Neural cell (in vitro differentiated cells): Measurements from ENCODE around the gene EVC. TPM values are rescaled to one million over a fixed set of nuclear protein-coding genes. Genes with fewer than 3 reads are reported as not detected.

Source experiments
- H2AFZ ChIP-seq: fragments of 200-600, 300-800 bp; sonication (generic), shearing (Covaris generic); 2 replicates; pipeline ENCODE4 v1.6.0; 2014; ENCODE audit warnings: low read depth, mild to moderate bottlenecking, antibody characterized with exemption, low read length, moderate library complexity
- H3F3A ChIP-seq: fragments of 200-600 bp; shearing (Covaris generic); 2 replicates; pipeline ENCODE4 v1.6.1; 2016; ENCODE audit warnings: mild to moderate bottlenecking, moderate library complexity, mixed read lengths, antibody characterized with exemption, low read length; ENCODE audit not compliant: insufficient read depth, poor library complexity, severe bottlenecking
- H3K27ac ChIP-seq: fragments of 200-600, 300-800 bp; sonication (generic), shearing (Covaris generic); 2 replicates; pipeline ENCODE4 v1.5.1; 2014; ENCODE audit warnings: mild to moderate bottlenecking, low read length, moderate library complexity
- H3K27me3 ChIP-seq: fragments of 300-800, 200-600 bp; sonication (generic), shearing (Covaris generic); 2 replicates; pipeline ENCODE4 v1.6.0; 2014; ENCODE audit warnings: mild to moderate bottlenecking, low read depth, low read length, moderate library complexity; ENCODE audit not compliant: insufficient read depth
- H3K36me3 ChIP-seq: fragments of 300-800, 200-600 bp; sonication (generic), shearing (Covaris generic); 2 replicates; pipeline ENCODE4 v1.5.1; 2014; ENCODE audit warnings: mild to moderate bottlenecking, antibody characterized with exemption, low read length, moderate library complexity; ENCODE audit not compliant: insufficient read depth
- H3K4me2 ChIP-seq: fragments of 300-800, 200-600 bp; sonication (generic), shearing (Covaris generic); 2 replicates; pipeline ENCODE4 v1.6.0; 2014; ENCODE audit warnings: mild to moderate bottlenecking, low read length
- H3K4me3 ChIP-seq: fragments of 300-800, 200-600 bp; sonication (generic), shearing (Covaris generic); 2 replicates; pipeline ENCODE4 v1.5.1; 2014; ENCODE audit warnings: mild to moderate bottlenecking, low read length, moderate library complexity
- H3K79me2 ChIP-seq: fragments of 200-600 bp; shearing (Covaris generic); replicated peaks from 2 replicates; pipeline ENCODE4 v1.6.0; 2014; ENCODE audit warnings: mild to moderate bottlenecking, low read length, moderate library complexity; ENCODE audit not compliant: insufficient read depth
- H3K9ac ChIP-seq: fragments of 300-800, 200-600 bp; sonication (generic), shearing (Covaris generic); 2 replicates; pipeline ENCODE4 v1.6.1; 2016; ENCODE audit warnings: mild to moderate bottlenecking, low read length, mixed read lengths
- H3K9me2 ChIP-seq: fragments of 200-600 bp; shearing (Covaris generic); 2 replicates; pipeline ENCODE4 v1.6.1; 2016; ENCODE audit warnings: mild to moderate bottlenecking, low read length, mixed read lengths; ENCODE audit not compliant: insufficient read depth
- H3K9me3 ChIP-seq: fragments of 200-600, 300-800 bp; sonication (generic), shearing (Covaris generic); 2 replicates; pipeline ENCODE4 v1.6.1; 2016; ENCODE audit warnings: mild to moderate bottlenecking, mixed run types, low read length, moderate library complexity, mixed read lengths
- H4K20me1 ChIP-seq: fragments of 200-600 bp; shearing (Covaris generic); 2 replicates; pipeline ENCODE4 v1.6.1; 2016; ENCODE audit warnings: mild to moderate bottlenecking, mixed run types; ENCODE audit not compliant: insufficient read depth
- CTCF ChIP-seq: fragments of 450-650 bp; IDR thresholded peaks from 2 replicates; pipeline ENCODE4 v1.5.1; 2014; ENCODE audit warnings: antibody characterized with exemption, mild to moderate bottlenecking, moderate library complexity; ENCODE audit not compliant: poor library complexity, severe bottlenecking
- EP300 ChIP-seq: fragments of 450-650 bp; conservative IDR thresholded peaks from 2 replicates; pipeline ENCODE4 v1.6.1; 2014; ENCODE audit warnings: antibody characterized with exemption, mild to moderate bottlenecking, moderate library complexity; ENCODE audit not compliant: poor library complexity, severe bottlenecking
- EZH2 ChIP-seq: fragments of 200-600, 300-800 bp; shearing (Covaris generic), sonication (generic); IDR thresholded peaks from 2 replicates; pipeline ENCODE4 v1.6.1; 2014; ENCODE audit warnings: antibody characterized with exemption, low read length, borderline replicate concordance, mild to moderate bottlenecking; ENCODE audit not compliant: insufficient read depth, poor library complexity, severe bottlenecking
- MXI1 ChIP-seq: fragments of 450-650 bp; conservative IDR thresholded peaks from 2 replicates; pipeline ENCODE4 v1.6.1; 2014; ENCODE audit warnings: antibody characterized with exemption, mild to moderate bottlenecking; ENCODE audit not compliant: poor library complexity, severe bottlenecking
- POLR2AphosphoS5 ChIP-seq: IDR thresholded peaks from 2 replicates; pipeline ENCODE4 v1.6.1; 2012
- RAD21 ChIP-seq: fragments of 450-650 bp; conservative IDR thresholded peaks from 2 replicates; pipeline ENCODE4 v1.6.1; 2014; ENCODE audit warnings: antibody characterized with exemption, mild to moderate bottlenecking, moderate library complexity
- REST ChIP-seq: IDR thresholded peaks from 2 replicates; pipeline ENCODE4 v1.6.1; 2012; ENCODE audit warnings: borderline replicate concordance
- SMC3 ChIP-seq: fragments of 450-650 bp; conservative IDR thresholded peaks from 2 replicates; pipeline ENCODE4 v1.6.1; 2014; ENCODE audit warnings: antibody characterized with exemption, mild to moderate bottlenecking, moderate library complexity; ENCODE audit not compliant: poor library complexity
- TAF1 ChIP-seq: IDR thresholded peaks from 2 replicates; pipeline ENCODE4 v1.6.1; 2012; ENCODE audit warnings: low read depth
- polyA plus RNA-seq: library from polyadenylated mRNA; depleted of rRNA; stranded (reverse); fragments of >200 nt; gene quantifications from 2 replicates; pipeline ENCODE4 v1.2.3, GENCODE V29; 2014

EVC gene
- polyA plus RNA-seq, 1 donor from 2014 or later, result 0.48 TPM

DNA sequence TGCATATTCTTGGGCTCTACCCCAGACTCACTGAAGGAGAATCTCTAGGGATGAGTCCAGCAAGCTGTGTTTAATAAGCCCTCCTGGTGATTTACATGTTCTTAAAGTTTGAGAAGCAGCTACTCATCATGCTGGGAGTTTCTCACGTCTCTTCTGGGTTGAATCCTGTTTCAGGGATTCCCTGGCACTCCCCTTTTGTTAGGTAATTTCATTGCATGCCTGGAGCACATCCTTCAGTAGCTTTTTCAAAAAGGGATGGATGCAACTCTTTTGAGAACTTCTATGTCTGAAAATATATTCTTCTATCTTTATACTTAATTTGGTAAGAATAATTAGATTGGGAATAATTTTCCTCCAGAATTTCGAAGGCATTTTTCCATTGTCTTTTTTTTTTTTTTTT, 4.4 kb downstream of the EVC start:
- H4K20me1 ChIP-seq, result no peaks in the 10 kb centered on the region
- TF ChIP-seq TAF1 (no peak), CTCF (no peak), REST (no peak), RAD21 (no peak), SMC3 (no peak), EP300 (no peak), POLR2AphosphoS5 (no peak), MXI1 (no peak), EZH2 (no peak)
- H2AFZ ChIP-seq, result no peak overlapping the region
- no peak overlapping the region for H3K4me3 ChIP-seq
- no peaks in the 10 kb centered on the region for H3K36me3 ChIP-seq
- H3K79me2 ChIP-seq, result no peaks in the 10 kb centered on the region
- H3K9ac ChIP-seq, result no peak overlapping the region
- peaks cover 6% of the 10 kb centered on the region for H3K9me3 ChIP-seq
- no peak overlapping the region for H3K27ac ChIP-seq
- no peaks in the 10 kb centered on the region for H3K9me2 ChIP-seq
- no peak overlapping the region for H3K4me2 ChIP-seq
- peaks cover 19% of the 10 kb centered on the region for H3K27me3 ChIP-seq
- no peaks in the 10 kb centered on the region for H3F3A ChIP-seq

- no peak overlapping the region for H3K9ac ChIP-seq
- H3K79me2 ChIP-seq, result no peaks in the 10 kb centered on the region
- no peak for TF ChIP-seq MXI1
- no peak for TF ChIP-seq EZH2
- no peak for TF ChIP-seq SMC3
- TF ChIP-seq POLR2AphosphoS5, result no peak
Measured at GRCh38 chr4:5716391-5716790, 5.4 kb downstream of the EVC start.

More at GRCh38 chr4:5716391-5716790, 5.4 kb downstream of the EVC start:
- Histone ChIP-seq H3K27ac (no peak overlapping the region), H3K27me3 (peaks cover 11% of the 10 kb centered on the region), H4K20me1 (no peaks in the 10 kb centered on the region), H3K36me3 (no peaks in the 10 kb centered on the region), H2AFZ (no peak overlapping the region), H3K9me3 (peaks cover 6% of the 10 kb centered on the region), H3F3A (no peaks in the 10 kb centered on the region), H3K9me2 (no peaks in the 10 kb centered on the region), H3K4me2 (no peak overlapping the region), H3K4me3 (no peak overlapping the region)
